GM18858 (cell line): ENCODE measurements around the gene ZNF397.

Source experiments
- ATAC-seq: cut with Tn5 transposase; IDR thresholded peaks from one replicate; pipeline ENCODE4 v1.9.1; 2021; ENCODE audit not compliant: unreplicated experiment

The ZNF397 gene

GRCh38 chr18:35290094-35290735 is 49.4 kb downstream of the ZNF397 start, which contains the start of gene ZSCAN30:
TSS of gene ZSCAN30 (minus strand) at chr18:35290229. CDS start at chr18:35264352, 25,877 bp downstream.
- ATAC-seq = peak; percentile 77

GRCh38 chr18:35291166-35291565 is 50.3 kb downstream of the ZNF397 start:
- no peak for ATAC-seq

- no peak for ATAC-seq
Observed at GRCh38 chr18:35296060-35296459, 55.2 kb downstream of the ZNF397 start.

- ATAC-seq = no peak
Observed at GRCh38 chr18:35303610-35304009, 62.8 kb downstream of the ZNF397 start.

- ATAC-seq = no peak
Observed at GRCh38 chr18:35306588-35307250, 65.9 kb downstream of the ZNF397 start.
